Smooth muscle cell (in vitro differentiated cells): ENCODE results near the gene COP1. TPM values are rescaled to one million over a fixed set of nuclear protein-coding genes. Genes with fewer than 3 reads are reported as not detected.

Experiments
- DNase-seq: peaks from one replicate; lab custom pipeline; 2025; ENCODE audit not compliant: unreplicated experiment; lab: John Stamatoyannopoulos, UW
- H2AFZ ChIP-seq: fragments of 200-600 bp; sonication (generic); 2 replicates; pipeline ENCODE4 v1.6.0; 2016; ENCODE audit warnings: antibody characterized with exemption, low read depth, mild to moderate bottlenecking
- H3F3A ChIP-seq: fragments of 200-600 bp; sonication (generic); 2 replicates; pipeline ENCODE4 v1.6.0; 2017; ENCODE audit warnings: antibody characterized with exemption, low read depth
- H3K27ac ChIP-seq: fragments of 200-600 bp; sonication (generic); 2 replicates; pipeline ENCODE4 v1.5.1; 2016; ENCODE audit warnings: low read depth, mild to moderate bottlenecking
- H3K27me3 ChIP-seq: fragments of 200-600 bp; sonication (generic); 2 replicates; pipeline ENCODE4 v1.6.1; 2016; ENCODE audit warnings: low read depth, mild to moderate bottlenecking
- H3K36me3 ChIP-seq: fragments of 200-600 bp; sonication (generic); 2 replicates; pipeline ENCODE4 v1.5.1; 2016; ENCODE audit warnings: low read depth
- H3K4me1 ChIP-seq: fragments of 200-600 bp; sonication (generic); 2 replicates; pipeline ENCODE4 v1.5.1; 2016; ENCODE audit warnings: low read depth
- H3K4me2 ChIP-seq: fragments of 200-600 bp; sonication (generic); 2 replicates; pipeline ENCODE4 v1.6.0; 2016; ENCODE audit warnings: mild to moderate bottlenecking
- H3K4me3 ChIP-seq: fragments of 200-600 bp; sonication (generic); 2 replicates; pipeline ENCODE4 v1.5.1; 2016; ENCODE audit warnings: mild to moderate bottlenecking
- H3K79me2 ChIP-seq: fragments of 200-600 bp; sonication (generic); 2 replicates; pipeline ENCODE4 v1.6.0; 2016; ENCODE audit warnings: low read depth, mild to moderate bottlenecking
- H3K9ac ChIP-seq: fragments of 200-600 bp; sonication (generic); 2 replicates; pipeline ENCODE4 v1.6.0; 2016; ENCODE audit warnings: low read depth
- H3K9me3 ChIP-seq: fragments of 200-600 bp; sonication (generic); replicated peaks from 2 replicates; pipeline ENCODE4 v1.5.1; 2016; ENCODE audit warnings: low read depth
- H4K20me1 ChIP-seq: fragments of 200-600 bp; sonication (generic); 2 replicates; pipeline ENCODE4 v1.6.0; 2016; ENCODE audit warnings: low read depth
- WGBS: methylation state at CpG from one replicate; pipeline ENCODE4 v1.1.7; 2016; ENCODE audit warnings: low lambda C conversion rate; 5-methylcytosine and 5-hydroxymethylcytosine counted together
- polyA plus RNA-seq: library from polyadenylated mRNA; unstranded; fragments of >200 nt; fragmentation: Nextera tagmentation; extraction: Ambion mirVana; gene quantifications from 2 replicates; pipeline ENCODE4 v1.2.1, GENCODE V29; 2016
- total RNA-seq: library from RNA; depleted of rRNA; stranded (reverse); fragments of >200 nt; gene quantifications from 2 replicates; pipeline ENCODE4 v1.2.3, GENCODE V29; 2014
- TF ChIP-seq, protein P1 (sequence below): fragments of 200-600 bp; sonication (generic); IDR thresholded peaks from 2 replicates; pipeline ENCODE4 v1.5.1; 2017; ENCODE audit warnings: borderline replicate concordance, mild to moderate bottlenecking, antibody characterized with exemption; ENCODE audit not compliant: insufficient read depth, poor library complexity, severe bottlenecking

The COP1 gene
- total and polyA plus RNA-seq, 2 experiments from 2014 or later: 44.8 to 68.2 TPM

- no peaks in the 10 kb centered on the region for H4K20me1 ChIP-seq
- no peaks in the 10 kb centered on the region for H3K9me3 ChIP-seq
- H3F3A ChIP-seq: no peaks in the 10 kb centered on the region
- no peak for DNase-seq
- H3K4me1 ChIP-seq: no peaks in the 10 kb centered on the region
- no peaks in the 10 kb centered on the region for H3K27me3 ChIP-seq
- no peak overlapping the region for H3K4me3 ChIP-seq
- TF ChIP-seq, protein P1, sequence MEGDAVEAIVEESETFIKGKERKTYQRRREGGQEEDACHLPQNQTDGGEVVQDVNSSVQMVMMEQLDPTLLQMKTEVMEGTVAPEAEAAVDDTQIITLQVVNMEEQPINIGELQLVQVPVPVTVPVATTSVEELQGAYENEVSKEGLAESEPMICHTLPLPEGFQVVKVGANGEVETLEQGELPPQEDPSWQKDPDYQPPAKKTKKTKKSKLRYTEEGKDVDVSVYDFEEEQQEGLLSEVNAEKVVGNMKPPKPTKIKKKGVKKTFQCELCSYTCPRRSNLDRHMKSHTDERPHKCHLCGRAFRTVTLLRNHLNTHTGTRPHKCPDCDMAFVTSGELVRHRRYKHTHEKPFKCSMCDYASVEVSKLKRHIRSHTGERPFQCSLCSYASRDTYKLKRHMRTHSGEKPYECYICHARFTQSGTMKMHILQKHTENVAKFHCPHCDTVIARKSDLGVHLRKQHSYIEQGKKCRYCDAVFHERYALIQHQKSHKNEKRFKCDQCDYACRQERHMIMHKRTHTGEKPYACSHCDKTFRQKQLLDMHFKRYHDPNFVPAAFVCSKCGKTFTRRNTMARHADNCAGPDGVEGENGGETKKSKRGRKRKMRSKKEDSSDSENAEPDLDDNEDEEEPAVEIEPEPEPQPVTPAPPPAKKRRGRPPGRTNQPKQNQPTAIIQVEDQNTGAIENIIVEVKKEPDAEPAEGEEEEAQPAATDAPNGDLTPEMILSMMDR: no peak
- 59% methylated on average over 1 of the region's 1 CpG for WGBS
- H3K27ac ChIP-seq: no peak overlapping the region
- no peak overlapping the region for H3K9ac ChIP-seq
- no peak overlapping the region for H3K4me2 ChIP-seq
- H3K79me2 ChIP-seq: no peaks in the 10 kb centered on the region
- no peak overlapping the region for H2AFZ ChIP-seq
- no peaks in the 10 kb centered on the region for H3K36me3 ChIP-seq
These were observed 8.9 kb upstream of the COP1 start for GRCh38 chr1:176216031-176216430.

- no peaks in the 10 kb centered on the region for H3K9me3 ChIP-seq
- peak overlapping the region; percentile 62 for H3K27ac ChIP-seq
- H3K9ac ChIP-seq: no peak overlapping the region
- H3K27me3 ChIP-seq: no peaks in the 10 kb centered on the region
- no peaks in the 10 kb centered on the region for H3F3A ChIP-seq
- no peak overlapping the region for H2AFZ ChIP-seq
- peaks cover 5% of the 10 kb centered on the region for H3K4me1 ChIP-seq
- WGBS: 80% methylated on average over 1 of the region's 1 CpG
- no peaks in the 10 kb centered on the region for H4K20me1 ChIP-seq
- H3K4me2 ChIP-seq: no peak overlapping the region
- no peak overlapping the region for H3K4me3 ChIP-seq
- peaks cover 3% of the 10 kb centered on the region for H3K79me2 ChIP-seq
- TF ChIP-seq, protein P1: no peak
- no peaks in the 10 kb centered on the region for H3K36me3 ChIP-seq
- no peak for DNase-seq
These were observed 4.5 kb upstream of the COP1 start for GRCh38 chr1:176211396-176212165.

- WGBS: 62% methylated on average over 9 of the region's 9 CpGs
- Histone ChIP-seq H2AFZ (peak overlapping the region; percentile 97), H3K9ac (peak overlapping the region; percentile 95), H4K20me1 (peaks cover 33% of the 10 kb centered on the region), H3K4me1 (peaks cover 15% of the 10 kb centered on the region), H3K36me3 (no peaks in the 10 kb centered on the region), H3K27me3 (no peaks in the 10 kb centered on the region), H3K27ac (peak overlapping the region; percentile 93), H3K79me2 (peaks cover 36% of the 10 kb centered on the region), H3K4me2 (peak overlapping the region; percentile 95), H3K4me3 (peak overlapping the region; percentile 97), H3F3A (no peaks in the 10 kb centered on the region), H3K9me3 (no peaks in the 10 kb centered on the region)
- no peak for DNase-seq
- TF ChIP-seq, protein P1: no peak
These were observed 948 bp upstream of the COP1 start for GRCh38 chr1:176208034-176208433.
